HCT116 (cell line): ENCODE results near the gene GPA33. TPM values are rescaled to one million over a fixed set of nuclear protein-coding genes. Genes with fewer than 3 reads are reported as not detected.

Experiments used
- ATAC-seq: fragments of 200-7000 bp; cut with Tn5 transposase; 2 replicates; pipeline ENCODE4 v1.9.1; 2020; ENCODE audit warnings: mild to moderate bottlenecking, moderate library complexity
- BruUV-seq: library from RNA; stranded (reverse); fragments of 400-500 nt; replicated peaks from 2 replicates; lab custom pipeline; 2021; lab: Mats Ljungman, UMichigan
- CTCF ChIA-PET: fragments of 300-600 bp; sonication (Branson Sonifier 250); formaldehyde crosslinking; loops from one replicate; lab custom pipeline; 2021; ENCODE audit warnings: antibody characterized with exemption; lab: Charles Lee
- POLR2A ChIA-PET: fragments of 300-600, 350-600 bp; sonication (Branson Sonifier 250); formaldehyde crosslinking; loops from one replicate; lab custom pipeline; 2021; ENCODE audit warnings: antibody characterized with exemption; lab: Charles Lee
- RAD21 ChIA-PET, 2 experiments: fragments of 300-600 bp; sonication (Branson Sonifier 250); formaldehyde crosslinking; loops; one replicate each; lab custom pipeline; 2023; ENCODE audit warnings: low total read pairs in 2 of 2; ENCODE audit not compliant: uncharacterized antibody in 2 of 2, unreplicated experiment in 2 of 2, low non-redundant PET in 1 of 2; lab: Charles Lee
- DNase-seq: peaks from one replicate; pipeline ENCODE4 v3.0.0-alpha.2; 2010; ENCODE audit warnings: low read depth, low spot score
- H2AFZ ChIP-seq: fragments of 200-600 bp; shearing (Covaris generic), sonication (generic); 2 replicates; pipeline ENCODE4 v1.6.1; 2017; ENCODE audit warnings: low read depth, mixed run types, mixed read lengths, antibody characterized with exemption, low read length; ENCODE audit not compliant: poor library complexity, severe bottlenecking
- H3K27ac ChIP-seq: 2 replicates; pipeline ENCODE4 v1.5.1; 2012; ENCODE audit warnings: low read depth, low read length
- H3K27me3 ChIP-seq: fragments of 200-600 bp; sonication (generic); 2 replicates; pipeline ENCODE4 v1.6.1; 2016; ENCODE audit warnings: mixed run types, low read length, mixed read lengths; ENCODE audit not compliant: insufficient read depth
- H3K36me3 ChIP-seq, 2 experiments: fragments of 200-500 bp in 1 of 2; fragments of 200-600 bp in 1 of 2; sonication (Bioruptor generic) in 1 of 2; sonication (generic) in 1 of 2; 2 replicates each; pipeline versions ENCODE4 v1.5.1 to v1.6.1; 2014 to 2016; ENCODE audit warnings: low read length in 2 of 2, inconsistent platforms in 1 of 2, mixed read lengths in 1 of 2, mixed run types in 1 of 2; ENCODE audit not compliant: insufficient read depth in 2 of 2, control insufficient read depth in 1 of 2
- H3K4me1 ChIP-seq, 2 experiments: fragments of 200-600 bp in 1 of 2; sonication (generic) in 1 of 2; 2 replicates each; pipeline versions ENCODE4 v1.5.1 to v1.6.1; 2012 to 2017; ENCODE audit warnings: low read length in 2 of 2, inconsistent platforms in 1 of 2, mild to moderate bottlenecking in 1 of 2, mixed read lengths in 1 of 2, mixed run types in 1 of 2, moderate library complexity in 1 of 2; ENCODE audit not compliant: insufficient read depth in 2 of 2, control insufficient read depth in 1 of 2
- H3K4me2 ChIP-seq: fragments of 200-600 bp; sonication (generic); 2 replicates; pipeline ENCODE4 v1.6.1; 2017; ENCODE audit warnings: mixed run types, low read length, mixed read lengths
- H3K4me3 ChIP-seq, 2 experiments: fragments of 200-600 bp in 1 of 2; sonication (generic) in 1 of 2; replicated peaks in 1 of 2; 2 replicates each; pipeline ENCODE4 v1.5.1; 2011 to 2016; ENCODE audit warnings: low read length in 2 of 2, control low read depth in 1 of 2, low read depth in 1 of 2, mild to moderate bottlenecking in 1 of 2, mixed read lengths in 1 of 2, mixed run types in 1 of 2
- H3K79me2 ChIP-seq: fragments of 200-600 bp; sonication (generic); 2 replicates; pipeline ENCODE4 v1.6.1; 2017; ENCODE audit warnings: mild to moderate bottlenecking, mixed run types, low read length, moderate library complexity, mixed read lengths; ENCODE audit not compliant: insufficient read depth
- H3K9ac ChIP-seq: fragments of 200-600 bp; sonication (generic); 2 replicates; pipeline ENCODE4 v1.6.1; 2016; ENCODE audit warnings: low read length, mixed read lengths
- H3K9me2 ChIP-seq: fragments of 200-600 bp; sonication (generic), shearing (Covaris generic); 2 replicates; pipeline ENCODE4 v1.6.1; 2017; ENCODE audit warnings: mixed run types, mild to moderate bottlenecking, moderate library complexity; ENCODE audit not compliant: insufficient read depth
- H3K9me3 ChIP-seq, 2 experiments: fragments of 200-500 bp in 1 of 2; fragments of 200-600 bp in 1 of 2; sonication (Bioruptor generic) in 1 of 2; sonication (generic) in 1 of 2; 2 replicates each; pipeline ENCODE4 v1.6.1; 2014 to 2017; ENCODE audit warnings: low read length in 2 of 2, mixed read lengths in 2 of 2, inconsistent platforms in 1 of 2, low read depth in 1 of 2, mild to moderate bottlenecking in 1 of 2, mixed run types in 1 of 2, moderate library complexity in 1 of 2; ENCODE audit not compliant: control insufficient read depth in 1 of 2, insufficient read depth in 1 of 2
- H4K20me1 ChIP-seq: fragments of 200-600 bp; sonication (generic), shearing (Covaris generic); 2 replicates; pipeline ENCODE4 v1.6.1; 2017; ENCODE audit warnings: mixed run types, mild to moderate bottlenecking, moderate library complexity; ENCODE audit not compliant: insufficient read depth
- CBX3 ChIP-seq: IDR thresholded peaks from 2 replicates; pipeline ENCODE4 v1.6.1; 2012; ENCODE audit warnings: low read depth
- CEBPB ChIP-seq: IDR thresholded peaks from 2 replicates; pipeline ENCODE4 v1.6.1; 2012; ENCODE audit warnings: low read depth
- EGR1 ChIP-seq: IDR thresholded peaks from 2 replicates; pipeline ENCODE4 v1.6.1; 2012; ENCODE audit warnings: low read depth
- ELF1 ChIP-seq: IDR thresholded peaks from 2 replicates; pipeline ENCODE4 v1.6.1; 2012; ENCODE audit warnings: low read depth, borderline replicate concordance
- FOSL1 ChIP-seq: IDR thresholded peaks from 2 replicates; pipeline ENCODE4 v1.6.1; 2012; ENCODE audit warnings: low read depth
- RAD21 ChIP-seq: IDR thresholded peaks from 2 replicates; pipeline ENCODE4 v1.6.1; 2012; ENCODE audit warnings: low read depth, mild to moderate bottlenecking
- SIN3A ChIP-seq: IDR thresholded peaks from 2 replicates; pipeline ENCODE4 v1.6.1; 2012; ENCODE audit warnings: low read depth
- SRF ChIP-seq: IDR thresholded peaks from 2 replicates; pipeline ENCODE4 v1.6.1; 2012; ENCODE audit warnings: low read depth
- TCF7L2 ChIP-seq: IDR thresholded peaks from 2 replicates; pipeline ENCODE4 v1.7.0; 2011; ENCODE audit warnings: borderline replicate concordance, inconsistent platforms; ENCODE audit not compliant: insufficient read depth, insufficient read length; ENCODE audit errors: extremely low read depth
- YY1 ChIP-seq: IDR thresholded peaks from 2 replicates; pipeline ENCODE4 v1.6.1; 2011; ENCODE audit warnings: low read length, low read depth, moderate library complexity, mild to moderate bottlenecking; ENCODE audit not compliant: insufficient replicate concordance; ENCODE audit errors: extremely low read depth
- ZNF274 ChIP-seq: fragments of 200-500 bp; sonication (Bioruptor generic); IDR thresholded peaks from 2 replicates; pipeline ENCODE4 v1.6.1; 2014; ENCODE audit warnings: mild to moderate bottlenecking, low read depth, low read length, inconsistent platforms
- intact Hi-C: fragments of 100-400 bp; cut with micrococcal nuclease; formaldehyde crosslinking; loops from 2 replicates; pipeline ENCODE4 v1.10.0; 2022
- total RNA-seq: library from RNA; stranded (reverse); gene quantifications from one replicate; pipeline ENCODE4 v1.2.1, GENCODE V29; 2021; ENCODE audit not compliant: unreplicated experiment
- TF ChIP-seq, protein P1 (sequence below): IDR thresholded peaks from 2 replicates; pipeline ENCODE4 v1.6.1; 2012
- TF ChIP-seq, protein P2 (sequence below): IDR thresholded peaks from 2 replicates; pipeline ENCODE4 v1.6.1; 2012; ENCODE audit warnings: low read depth

Gene GPA33
- total RNA-seq, 1 experiment from 2014 or later, result 0.22 TPM

DNA sequence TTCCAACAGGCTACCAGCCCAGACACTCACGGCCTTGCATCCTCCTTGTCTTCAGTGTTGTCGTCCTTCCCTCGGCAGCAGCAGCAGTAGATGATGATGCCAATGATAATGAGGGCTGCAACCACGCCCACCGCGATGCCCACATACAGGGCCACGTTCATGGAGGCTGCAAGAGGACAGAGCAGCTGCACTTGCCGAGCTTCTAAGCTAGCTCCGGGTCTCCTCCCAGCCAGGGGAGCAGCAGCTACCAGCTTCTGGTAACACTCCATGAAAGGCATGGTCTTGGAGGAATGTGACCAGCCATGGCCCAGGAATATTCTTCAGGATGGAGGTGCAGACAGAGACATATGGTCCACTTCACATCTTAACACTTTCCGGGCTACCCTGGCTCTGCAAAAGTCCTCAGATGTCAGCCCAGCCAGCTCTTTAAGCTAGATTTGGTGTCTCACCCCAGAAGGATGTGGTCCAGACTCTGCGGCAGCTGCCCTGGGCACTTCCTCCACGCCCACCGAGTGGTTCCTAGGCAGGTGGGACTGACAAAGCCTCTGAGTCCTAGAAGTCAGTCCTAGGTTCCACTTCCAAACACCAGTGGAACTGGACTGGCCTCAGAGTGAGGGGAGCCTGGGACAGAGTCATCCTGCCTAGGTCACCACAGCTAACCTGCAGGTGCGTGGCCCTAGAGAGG is 35.1 kb downstream of the GPA33 start:
- Histone ChIP-seq H3K79me2 (no peaks in the 10 kb centered on the region), H3K27ac (no peak overlapping the region), H3K9me3 (no peaks in the 10 kb centered on the region), H3K4me2 (no peak overlapping the region), H3K9me2 (no peaks in the 10 kb centered on the region), H3K9ac (no peak overlapping the region), H3K27me3 (no peaks in the 10 kb centered on the region), H4K20me1 (no peaks in the 10 kb centered on the region), H3K4me1 (peaks cover 3 to 22% of the 10 kb centered on the region in 2 experiments; a peak in 3 of 4 replicates), H2AFZ (no peak overlapping the region), H3K4me3 (no peak overlapping the region), H3K36me3 (no peaks in the 10 kb centered on the region)
- ChIA-PET CTCF (interaction anchor here (1.2 to 4.3 kb wide), 2 partner anchors 24 to 145 kb away, joined by 3 to 29 read pairs; no protein-coding TSS in a partner anchor), POLR2A (no interaction called here), RAD21 (no interaction called here)
- intact Hi-C loops, result loop anchor here (5.0 kb wide), 2 partner anchors 578 to 1128 kb away; no protein-coding TSS in a partner anchor
- DNase-seq, result no peak
- ATAC-seq, result no peak
- no peak for TF ChIP-seq ZNF274
- no peak for TF ChIP-seq RAD21
- no peak for TF ChIP-seq CBX3
- TF ChIP-seq, protein P1, sequence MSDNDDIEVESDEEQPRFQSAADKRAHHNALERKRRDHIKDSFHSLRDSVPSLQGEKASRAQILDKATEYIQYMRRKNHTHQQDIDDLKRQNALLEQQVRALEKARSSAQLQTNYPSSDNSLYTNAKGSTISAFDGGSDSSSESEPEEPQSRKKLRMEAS, result no peak
- TF ChIP-seq, protein P2, sequence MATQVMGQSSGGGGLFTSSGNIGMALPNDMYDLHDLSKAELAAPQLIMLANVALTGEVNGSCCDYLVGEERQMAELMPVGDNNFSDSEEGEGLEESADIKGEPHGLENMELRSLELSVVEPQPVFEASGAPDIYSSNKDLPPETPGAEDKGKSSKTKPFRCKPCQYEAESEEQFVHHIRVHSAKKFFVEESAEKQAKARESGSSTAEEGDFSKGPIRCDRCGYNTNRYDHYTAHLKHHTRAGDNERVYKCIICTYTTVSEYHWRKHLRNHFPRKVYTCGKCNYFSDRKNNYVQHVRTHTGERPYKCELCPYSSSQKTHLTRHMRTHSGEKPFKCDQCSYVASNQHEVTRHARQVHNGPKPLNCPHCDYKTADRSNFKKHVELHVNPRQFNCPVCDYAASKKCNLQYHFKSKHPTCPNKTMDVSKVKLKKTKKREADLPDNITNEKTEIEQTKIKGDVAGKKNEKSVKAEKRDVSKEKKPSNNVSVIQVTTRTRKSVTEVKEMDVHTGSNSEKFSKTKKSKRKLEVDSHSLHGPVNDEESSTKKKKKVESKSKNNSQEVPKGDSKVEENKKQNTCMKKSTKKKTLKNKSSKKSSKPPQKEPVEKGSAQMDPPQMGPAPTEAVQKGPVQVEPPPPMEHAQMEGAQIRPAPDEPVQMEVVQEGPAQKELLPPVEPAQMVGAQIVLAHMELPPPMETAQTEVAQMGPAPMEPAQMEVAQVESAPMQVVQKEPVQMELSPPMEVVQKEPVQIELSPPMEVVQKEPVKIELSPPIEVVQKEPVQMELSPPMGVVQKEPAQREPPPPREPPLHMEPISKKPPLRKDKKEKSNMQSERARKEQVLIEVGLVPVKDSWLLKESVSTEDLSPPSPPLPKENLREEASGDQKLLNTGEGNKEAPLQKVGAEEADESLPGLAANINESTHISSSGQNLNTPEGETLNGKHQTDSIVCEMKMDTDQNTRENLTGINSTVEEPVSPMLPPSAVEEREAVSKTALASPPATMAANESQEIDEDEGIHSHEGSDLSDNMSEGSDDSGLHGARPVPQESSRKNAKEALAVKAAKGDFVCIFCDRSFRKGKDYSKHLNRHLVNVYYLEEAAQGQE, result no peak
- no peak for TF ChIP-seq EGR1
- TF ChIP-seq SRF, result no peak
- no peak for TF ChIP-seq SIN3A
- no peak for TF ChIP-seq YY1
- no peak for TF ChIP-seq ELF1
- TF ChIP-seq TCF7L2, result no peak
- TF ChIP-seq CEBPB, result no peak
- TF ChIP-seq FOSL1, result no peak
- BruUV-seq, result no TSS peak
